KMS-11 (cell line): Measurements from ENCODE around the gene KCNIP1.

Source experiments
- H2AFZ ChIP-seq: fragments of 200-600 bp; sonication (generic); 2 replicates; pipeline ENCODE4 v1.6.1; 2016; ENCODE audit warnings: antibody characterized with exemption, mixed run types, low read depth
- H3K27ac ChIP-seq: fragments of 200-600 bp; sonication (generic); 2 replicates; pipeline ENCODE4 v1.6.1; 2016; ENCODE audit warnings: mild to moderate bottlenecking, mixed run types
- H3K27me3 ChIP-seq: fragments of 200-600 bp; sonication (generic); 2 replicates; pipeline ENCODE4 v1.6.1; 2017; ENCODE audit warnings: mild to moderate bottlenecking, low read depth, mixed run types, moderate library complexity; ENCODE audit not compliant: insufficient read depth
- H3K36me3 ChIP-seq: fragments of 200-600 bp; sonication (generic); 2 replicates; pipeline ENCODE4 v1.6.1; 2017; ENCODE audit warnings: mild to moderate bottlenecking, mixed run types; ENCODE audit not compliant: insufficient read depth
- H3K4me1 ChIP-seq: fragments of 200-600 bp; sonication (generic); 2 replicates; pipeline ENCODE4 v1.6.1; 2016; ENCODE audit warnings: mild to moderate bottlenecking, low read depth, mixed run types; ENCODE audit not compliant: poor library complexity, severe bottlenecking
- H3K4me2 ChIP-seq: fragments of 200-600 bp; sonication (generic); 2 replicates; pipeline ENCODE4 v1.7.0; 2016; ENCODE audit warnings: mild to moderate bottlenecking, mixed run types
- H3K4me3 ChIP-seq: fragments of 200-600 bp; sonication (generic); IDR thresholded peaks from 2 replicates; pipeline ENCODE4 v1.6.1; 2017; ENCODE audit warnings: low read depth, low read length, mixed read lengths; ENCODE audit not compliant: insufficient read depth
- H3K79me2 ChIP-seq: fragments of 200-600 bp; sonication (generic); 2 replicates; pipeline ENCODE4 v1.6.1; 2016; ENCODE audit warnings: low read depth, mixed run types; ENCODE audit not compliant: insufficient read depth
- H3K9ac ChIP-seq: fragments of 200-600 bp; sonication (generic); 2 replicates; pipeline ENCODE4 v1.6.1; 2016; ENCODE audit warnings: mild to moderate bottlenecking, mixed run types
- H4K20me1 ChIP-seq: fragments of 200-600 bp; sonication (generic); 2 replicates; pipeline ENCODE4 v1.6.1; 2016; ENCODE audit warnings: mild to moderate bottlenecking, mixed run types; ENCODE audit not compliant: insufficient read depth
- CTCF ChIP-seq: fragments of 200-600 bp; sonication (generic); conservative IDR thresholded peaks from 2 replicates; pipeline ENCODE4 v1.6.1; 2017; ENCODE audit warnings: low read depth, mild to moderate bottlenecking, antibody characterized with exemption, low read length, moderate library complexity, mixed read lengths

The KCNIP1 gene

GRCh38 chr5:170524576-170524975, 20.8 kb downstream of the KCNIP1 start:
- H2AFZ ChIP-seq: no peak overlapping the region
- no peaks in the 10 kb centered on the region for H3K27me3 ChIP-seq
- H3K79me2 ChIP-seq: no peaks in the 10 kb centered on the region
- no peaks in the 10 kb centered on the region for H3K36me3 ChIP-seq
- H3K9ac ChIP-seq: no peak overlapping the region
- no peak overlapping the region for H3K27ac ChIP-seq
- H3K4me3 ChIP-seq: no peak overlapping the region
- no peak overlapping the region for H3K4me2 ChIP-seq
- no peaks in the 10 kb centered on the region for H4K20me1 ChIP-seq
- TF ChIP-seq CTCF: no peak
- no peaks in the 10 kb centered on the region for H3K4me1 ChIP-seq

GRCh38 chr5:170525470-170526211, 21.8 kb downstream of the KCNIP1 start:
- no peak overlapping the region for H3K4me3 ChIP-seq
- TF ChIP-seq CTCF: no peak

GRCh38 chr5:170527991-170528390, 24.2 kb downstream of the KCNIP1 start:
- Histone ChIP-seq H2AFZ (no peak overlapping the region), H3K79me2 (no peaks in the 10 kb centered on the region), H3K27ac (no peak overlapping the region), H4K20me1 (no peaks in the 10 kb centered on the region), H3K27me3 (no peaks in the 10 kb centered on the region), H3K36me3 (no peaks in the 10 kb centered on the region), H3K9ac (no peak overlapping the region), H3K4me3 (no peak overlapping the region), H3K4me1 (no peaks in the 10 kb centered on the region), H3K4me2 (no peak overlapping the region)
- no peak for TF ChIP-seq CTCF

More at GRCh38 chr5:170525470-170526211, 21.8 kb downstream of the KCNIP1 start:
- no peak overlapping the region for H3K4me2 ChIP-seq
- H3K9ac ChIP-seq: no peak overlapping the region
- no peaks in the 10 kb centered on the region for H3K36me3 ChIP-seq
- no peaks in the 10 kb centered on the region for H3K79me2 ChIP-seq
- H3K4me1 ChIP-seq: no peaks in the 10 kb centered on the region
- no peak overlapping the region for H3K27ac ChIP-seq
- no peaks in the 10 kb centered on the region for H4K20me1 ChIP-seq
- no peak overlapping the region for H2AFZ ChIP-seq
- H3K27me3 ChIP-seq: no peaks in the 10 kb centered on the region

- Histone ChIP-seq H3K36me3 (no peaks in the 10 kb centered on the region), H3K27ac (no peak overlapping the region), H3K27me3 (no peaks in the 10 kb centered on the region), H4K20me1 (no peaks in the 10 kb centered on the region), H3K4me3 (no peak overlapping the region), H2AFZ (no peak overlapping the region), H3K4me2 (no peak overlapping the region), H3K4me1 (no peaks in the 10 kb centered on the region), H3K79me2 (no peaks in the 10 kb centered on the region), H3K9ac (no peak overlapping the region)
- TF ChIP-seq CTCF: no peak
Measured at GRCh38 chr5:170528976-170529375, 25.2 kb downstream of the KCNIP1 start.
